HG03103 (cell line): ENCODE results near the gene ZC3H4.

Source experiments
- ATAC-seq: cut with Tn5 transposase; IDR thresholded peaks from one replicate; pipeline ENCODE4 v1.9.1; 2021; ENCODE audit warnings: low read depth; ENCODE audit not compliant: unreplicated experiment

Gene ZC3H4

DNA sequence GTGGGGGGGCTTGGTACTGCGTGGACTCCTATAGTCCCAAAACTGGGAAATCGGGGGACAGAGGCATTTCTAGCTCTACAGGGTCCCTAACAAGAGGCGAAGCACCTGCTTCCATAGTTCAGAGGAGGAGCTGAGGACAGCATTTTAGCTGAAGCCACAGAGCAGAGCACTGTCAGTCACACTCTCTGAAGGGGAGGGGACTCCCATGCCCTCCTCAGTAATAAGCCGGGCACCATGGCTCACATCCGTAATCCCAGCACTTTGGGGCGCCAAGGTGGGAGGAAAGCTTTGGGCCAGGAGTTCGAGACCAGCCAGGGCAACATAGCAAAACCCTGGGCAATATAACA lies 90.2 kb downstream of the ZC3H4 start:
- no peak for ATAC-seq

DNA sequence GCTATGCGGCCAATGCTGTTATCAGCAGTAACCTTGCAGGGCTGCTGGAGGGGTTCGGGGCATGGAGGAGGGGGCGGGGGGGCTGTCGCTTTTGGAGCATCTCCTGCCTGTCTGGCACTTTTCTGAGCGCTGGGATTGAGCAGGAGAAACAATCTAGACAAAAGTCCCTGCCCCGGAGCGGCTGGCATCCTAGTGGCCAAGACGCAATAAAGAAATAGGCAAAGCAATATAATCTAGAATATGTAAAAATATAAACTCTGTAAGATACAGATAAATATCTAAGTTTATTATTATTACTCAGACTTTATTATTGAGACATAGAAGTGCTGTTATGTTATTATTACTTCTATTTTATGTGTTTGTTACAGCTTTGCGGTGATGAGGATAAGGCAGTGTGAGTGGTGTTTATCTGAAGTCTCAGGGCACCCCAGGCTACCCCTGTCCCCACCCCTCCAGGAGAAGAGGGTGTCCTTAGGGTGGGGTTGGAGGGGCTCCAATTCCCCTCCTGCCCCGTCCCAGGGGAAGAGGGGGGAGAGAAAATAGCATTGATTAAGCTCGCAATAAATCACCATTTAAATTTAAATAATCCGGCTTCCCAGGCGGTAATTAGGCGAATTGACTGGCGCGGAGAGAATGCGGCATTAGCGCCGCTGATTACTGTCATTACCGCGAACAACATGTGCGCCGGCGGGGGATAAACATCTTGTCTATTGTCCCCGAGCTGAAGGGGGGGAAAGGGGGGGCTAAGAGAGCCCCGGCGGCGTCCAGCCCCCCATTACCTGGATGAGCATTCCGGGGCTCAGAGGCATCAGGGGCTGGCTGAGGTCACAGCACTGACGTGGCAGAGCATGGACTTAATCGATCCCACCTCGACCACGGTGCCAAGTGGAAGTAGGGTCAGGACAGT lies 90.8 kb downstream of the ZC3H4 start:
- no peak for ATAC-seq

DNA sequence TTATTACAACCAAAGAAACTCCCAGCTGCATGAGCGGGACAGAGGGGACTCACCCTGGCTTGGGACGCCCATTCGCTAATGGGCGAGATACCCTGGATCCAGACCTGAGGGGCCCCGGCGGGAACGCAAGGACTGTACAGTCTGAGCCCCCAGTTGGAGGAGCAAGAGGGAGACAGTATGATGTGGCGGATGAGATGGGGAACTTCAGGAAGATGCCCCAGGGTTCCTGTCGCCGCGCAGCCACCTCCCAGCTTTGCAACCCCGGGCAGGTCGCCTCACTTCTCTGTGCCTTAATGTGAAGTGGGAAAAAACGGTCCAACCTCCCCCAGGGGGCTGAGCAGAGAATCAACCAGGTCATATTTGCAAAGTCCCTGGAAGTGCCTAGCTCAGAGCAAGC lies 91.4 kb downstream of the ZC3H4 start:
- ATAC-seq, result no peak

DNA sequence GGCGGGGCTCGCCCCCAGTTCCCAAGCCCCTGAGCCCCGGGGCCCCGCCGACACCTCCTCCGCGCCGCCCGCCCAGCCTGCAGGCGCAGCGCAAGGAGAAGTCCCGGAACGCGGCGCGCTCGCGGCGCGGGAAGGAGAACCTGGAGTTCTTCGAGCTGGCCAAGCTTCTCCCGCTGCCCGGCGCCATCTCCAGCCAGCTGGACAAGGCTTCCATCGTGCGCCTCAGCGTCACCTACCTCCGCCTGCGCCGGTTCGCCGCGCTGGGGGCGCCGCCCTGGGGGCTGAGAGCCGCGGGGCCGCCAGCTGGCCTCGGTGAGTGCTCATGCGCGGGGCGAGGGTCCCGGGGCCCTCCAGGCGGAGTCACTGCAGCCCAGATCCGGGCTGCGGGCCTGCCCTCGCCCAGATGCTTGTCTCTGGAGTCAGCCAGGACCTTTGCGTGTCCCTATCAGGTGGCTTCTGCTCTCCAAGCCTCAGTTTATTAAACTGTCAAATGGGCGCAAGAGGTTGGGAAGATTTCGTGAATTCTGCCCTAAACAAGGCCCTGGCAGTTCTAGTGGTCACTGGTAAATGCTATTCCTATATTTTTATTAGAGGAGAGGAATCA lies 91.9 kb downstream of the ZC3H4 start:
- ATAC-seq, result no peak

DNA sequence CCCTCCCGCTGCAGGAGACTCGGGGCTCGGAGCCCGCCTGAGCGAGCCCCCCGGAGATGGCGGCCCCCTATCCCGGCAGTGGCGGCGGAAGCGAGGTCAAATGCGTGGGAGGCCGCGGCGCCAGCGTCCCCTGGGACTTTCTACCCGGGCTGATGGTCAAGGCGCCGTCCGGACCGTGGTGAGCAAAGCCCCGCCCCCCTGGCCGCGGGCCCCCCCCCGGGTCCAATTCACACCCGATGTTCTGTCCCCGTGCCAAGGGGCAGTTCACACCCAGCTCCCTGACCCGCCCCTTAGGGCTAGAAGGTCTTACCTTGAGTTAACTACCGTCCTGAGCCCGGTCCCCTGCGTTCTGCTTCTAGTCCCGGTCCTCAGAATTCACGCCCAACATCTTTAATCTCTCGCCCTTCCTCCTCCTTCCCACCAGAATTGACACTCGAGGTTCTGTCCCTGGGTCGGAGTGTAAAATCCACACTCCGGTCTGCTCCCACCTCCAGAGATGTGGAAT lies 92.5 kb downstream of the ZC3H4 start:
- ATAC-seq, result no peak

DNA sequence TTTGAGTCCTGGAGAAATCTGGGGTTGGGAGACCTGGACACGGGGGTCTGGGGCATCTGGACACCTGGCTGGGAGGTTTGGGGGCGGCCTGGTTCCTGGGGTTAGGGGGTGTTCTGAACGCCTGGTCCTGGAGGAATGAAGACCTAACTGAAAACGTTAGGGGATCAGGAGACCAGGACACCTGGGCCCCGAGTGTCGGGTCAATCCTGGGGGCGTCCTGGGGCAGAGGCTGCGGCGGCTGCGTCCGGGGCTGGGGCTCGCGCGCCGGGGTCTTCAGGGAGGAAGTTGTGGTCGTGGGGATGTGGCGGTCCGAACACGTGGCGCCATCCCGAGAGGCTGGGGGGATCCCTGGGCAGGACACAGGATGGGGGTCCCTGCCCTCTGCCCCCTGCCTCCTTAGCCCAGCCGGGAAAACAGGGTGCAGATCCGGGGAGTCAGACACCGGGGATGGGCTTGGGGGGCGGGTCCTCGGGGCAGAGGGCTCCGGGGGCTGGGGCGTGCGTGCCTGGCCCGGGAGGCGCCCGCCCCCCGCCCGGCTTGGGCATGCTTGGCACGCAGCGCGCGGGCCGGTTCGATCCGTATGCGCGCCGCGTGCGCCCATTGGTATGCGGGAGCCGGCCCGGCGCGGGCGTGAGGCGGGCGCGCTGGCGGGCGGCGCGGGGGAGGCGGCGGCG lies 93.3 kb downstream of the ZC3H4 start:
- no peak for ATAC-seq

DNA sequence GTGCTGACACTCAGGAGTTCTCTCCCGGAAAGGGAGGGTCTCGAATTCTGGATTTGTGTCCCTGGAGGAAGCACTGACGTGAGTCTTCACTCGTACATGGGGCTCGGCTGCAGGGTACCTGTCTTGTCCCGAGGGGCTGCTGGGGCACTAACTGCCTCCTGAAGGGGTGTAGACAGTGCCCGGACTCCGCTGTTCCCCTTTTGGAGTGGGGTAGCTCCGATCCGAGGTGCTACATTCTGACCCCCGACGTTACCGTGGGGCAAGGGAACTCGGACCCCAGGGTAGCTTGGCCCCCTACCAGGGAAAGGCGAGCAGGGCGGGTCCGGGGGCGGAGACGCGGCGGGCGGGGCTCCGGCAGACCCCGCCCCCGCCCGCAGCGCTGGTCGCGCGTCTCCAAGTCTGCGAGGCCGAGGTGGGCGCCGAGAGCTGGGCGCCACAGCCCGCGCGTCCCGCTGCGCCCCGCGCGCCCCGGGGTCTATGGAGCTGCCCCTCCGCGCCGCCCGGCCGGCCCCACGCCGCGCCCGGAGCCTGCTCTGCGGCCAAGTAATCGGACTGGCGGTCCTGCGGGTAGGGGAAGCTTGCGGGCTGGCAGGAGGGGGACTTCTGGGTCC lies 94.0 kb downstream of the ZC3H4 start, which contains the start of gene NPAS1:
Gene NPAS1 (plus strand): TSS at position 407 of the 611 bp plus-strand sequence. CDS start 1,211 bp downstream, outside the sequence.
- no peak for ATAC-seq

DNA sequence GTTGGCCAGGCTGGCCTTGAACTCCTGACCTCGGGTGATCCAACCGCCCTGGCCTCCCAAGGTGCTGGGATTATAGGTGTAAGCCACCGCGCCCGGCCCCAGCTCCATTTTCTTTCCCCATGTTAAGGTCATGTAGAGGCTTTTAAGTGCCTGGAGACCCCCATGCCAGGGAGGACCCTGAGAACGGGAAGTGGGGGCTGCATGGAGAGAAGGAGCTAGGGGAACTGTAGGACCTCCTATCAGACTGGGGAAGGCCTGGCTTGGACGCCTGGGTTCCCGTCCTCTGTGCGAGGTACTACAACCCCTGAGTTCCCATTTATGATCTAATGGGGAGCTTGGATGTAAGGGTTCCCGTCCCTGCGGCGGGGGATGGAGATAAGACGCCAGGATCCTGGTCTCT lies 94.7 kb downstream of the ZC3H4 start:
- no peak for ATAC-seq
